Brain microvascular endothelial cell (primary cell): Measurements from ENCODE around the gene MERTK.
A peak's percentile ranks its signal among the peaks of the same experiment; 100 is the strongest.
"Not testable (repeated sequence)": the region's sequence is repeated elsewhere in the genome, so short reads cannot be mapped to it uniquely, and the experiment has no call there.

Source experiments
- DNase-seq: peaks from one replicate; pipeline ENCODE4 v3.0.0-alpha.2; 2020
- H3K27ac ChIP-seq: fragments of 250-450 bp; sonication (Bioruptor Pico); 2 replicates; pipeline ENCODE4 v1.5.1; 2020; ENCODE audit warnings: mild to moderate bottlenecking, moderate library complexity
- H3K27me3 ChIP-seq: fragments of 250-450 bp; sonication (Bioruptor Pico); replicated peaks from 2 replicates; pipeline ENCODE4 v1.5.1; 2020; ENCODE audit warnings: mild to moderate bottlenecking
- H3K36me3 ChIP-seq: fragments of 250-450 bp; sonication (Bioruptor Pico); replicated peaks from 2 replicates; pipeline ENCODE4 v1.5.1; 2020; ENCODE audit warnings: mild to moderate bottlenecking
- H3K4me3 ChIP-seq: 2 replicates; pipeline ENCODE4 v1.5.1; 2011; ENCODE audit warnings: low read depth, mild to moderate bottlenecking, control low read depth, low read length, moderate library complexity
- in situ Hi-C: cut with HindIII; loops from 2 replicates; pipeline ENCODE4 v1.10.0; 2017; ENCODE audit warnings: low sequenced_read_pairs, low pct_ligation_motif_present
- TF ChIP-seq, protein P1 (sequence below): IDR thresholded peaks from 2 replicates; pipeline ENCODE4 v1.5.1; 2011; ENCODE audit warnings: low read depth, mild to moderate bottlenecking, moderate library complexity, low read length, control low read depth, inconsistent platforms; ENCODE audit errors: missing control alignments

MERTK gene

GRCh38 chr2:112062894-112063293 is 164.5 kb downstream of the MERTK start:
- H3K36me3 ChIP-seq = peaks cover 50% of the 10 kb centered on the region
- TF ChIP-seq, protein P1, sequence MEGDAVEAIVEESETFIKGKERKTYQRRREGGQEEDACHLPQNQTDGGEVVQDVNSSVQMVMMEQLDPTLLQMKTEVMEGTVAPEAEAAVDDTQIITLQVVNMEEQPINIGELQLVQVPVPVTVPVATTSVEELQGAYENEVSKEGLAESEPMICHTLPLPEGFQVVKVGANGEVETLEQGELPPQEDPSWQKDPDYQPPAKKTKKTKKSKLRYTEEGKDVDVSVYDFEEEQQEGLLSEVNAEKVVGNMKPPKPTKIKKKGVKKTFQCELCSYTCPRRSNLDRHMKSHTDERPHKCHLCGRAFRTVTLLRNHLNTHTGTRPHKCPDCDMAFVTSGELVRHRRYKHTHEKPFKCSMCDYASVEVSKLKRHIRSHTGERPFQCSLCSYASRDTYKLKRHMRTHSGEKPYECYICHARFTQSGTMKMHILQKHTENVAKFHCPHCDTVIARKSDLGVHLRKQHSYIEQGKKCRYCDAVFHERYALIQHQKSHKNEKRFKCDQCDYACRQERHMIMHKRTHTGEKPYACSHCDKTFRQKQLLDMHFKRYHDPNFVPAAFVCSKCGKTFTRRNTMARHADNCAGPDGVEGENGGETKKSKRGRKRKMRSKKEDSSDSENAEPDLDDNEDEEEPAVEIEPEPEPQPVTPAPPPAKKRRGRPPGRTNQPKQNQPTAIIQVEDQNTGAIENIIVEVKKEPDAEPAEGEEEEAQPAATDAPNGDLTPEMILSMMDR = no peak
- H3K27ac ChIP-seq = no peak overlapping the region
- no peak overlapping the region for H3K4me3 ChIP-seq
- no peak for DNase-seq
- in situ Hi-C loops = no loop called here
- H3K27me3 ChIP-seq = no peaks in the 10 kb centered on the region

GRCh38 chr2:112065486-112065885 is 167.1 kb downstream of the MERTK start:
- in situ Hi-C loops = no loop called here
- Histone ChIP-seq H3K27ac (no peak overlapping the region), H3K4me3 (no peak overlapping the region), H3K36me3 (peaks cover 63% of the 10 kb centered on the region), H3K27me3 (no peaks in the 10 kb centered on the region)
- TF ChIP-seq, protein P1 = no peak
- DNase-seq = no peak

DNA sequence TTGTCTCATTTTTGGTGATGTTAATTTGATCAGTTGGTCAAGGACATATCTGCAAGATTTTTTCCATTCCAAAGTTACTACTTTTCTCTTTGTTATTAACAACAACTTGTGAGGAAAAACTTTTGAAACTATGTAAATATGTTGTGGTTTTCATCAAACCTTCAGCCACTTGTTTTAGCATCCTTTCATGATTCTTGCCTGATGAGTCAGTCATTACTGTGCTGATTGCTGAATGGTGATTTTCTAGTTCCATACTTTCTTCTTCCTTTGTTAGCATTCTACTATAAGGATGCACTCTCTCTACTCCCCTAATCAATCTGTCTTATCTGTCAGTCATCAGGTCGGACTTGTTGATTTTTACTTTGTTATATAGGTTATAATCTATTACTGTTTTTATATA is 167.6 kb downstream of the MERTK start:
- H3K27ac ChIP-seq = no peak overlapping the region
- H3K4me3 ChIP-seq = no peak overlapping the region
- in situ Hi-C loops = no loop called here
- peak; percentile 30 for DNase-seq
- H3K27me3 ChIP-seq = no peaks in the 10 kb centered on the region
- peaks cover 63% of the 10 kb centered on the region for H3K36me3 ChIP-seq
- TF ChIP-seq, protein P1 = no peak

DNA sequence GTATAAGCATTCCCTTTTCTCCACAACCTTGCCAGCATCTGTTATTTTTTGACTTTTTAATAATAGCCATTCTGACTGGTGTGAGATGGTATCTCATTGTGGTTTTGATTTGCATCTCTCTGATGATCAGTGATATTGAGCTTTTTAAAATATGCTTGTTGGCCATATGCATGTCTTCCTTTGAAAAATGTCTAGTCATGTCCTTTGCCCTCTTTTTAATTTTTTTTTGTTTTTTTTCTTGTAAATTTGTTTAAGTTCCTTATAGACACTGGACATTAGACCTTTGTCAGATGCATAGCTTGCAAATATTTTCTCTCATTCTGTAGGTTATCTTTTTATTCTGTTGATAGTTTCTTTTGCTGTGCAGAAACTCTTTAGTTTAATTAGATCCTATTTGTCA is 171.4 kb downstream of the MERTK start:
- H3K27ac ChIP-seq, in situ Hi-C loops, H3K4me3 ChIP-seq, H3K27me3 ChIP-seq, DNase-seq: not testable (repeated sequence)
- peaks cover 44% of the 10 kb centered on the region for H3K36me3 ChIP-seq

- in situ Hi-C loops = no loop called here
- peaks cover 36% of the 10 kb centered on the region for H3K36me3 ChIP-seq
- no peaks in the 10 kb centered on the region for H3K27me3 ChIP-seq
- TF ChIP-seq, protein P1 = no peak
- no peak overlapping the region for H3K4me3 ChIP-seq
- DNase-seq = no peak
- H3K27ac ChIP-seq = no peak overlapping the region
Measured at GRCh38 chr2:112073875-112074274, 175.5 kb downstream of the MERTK start.

DNA sequence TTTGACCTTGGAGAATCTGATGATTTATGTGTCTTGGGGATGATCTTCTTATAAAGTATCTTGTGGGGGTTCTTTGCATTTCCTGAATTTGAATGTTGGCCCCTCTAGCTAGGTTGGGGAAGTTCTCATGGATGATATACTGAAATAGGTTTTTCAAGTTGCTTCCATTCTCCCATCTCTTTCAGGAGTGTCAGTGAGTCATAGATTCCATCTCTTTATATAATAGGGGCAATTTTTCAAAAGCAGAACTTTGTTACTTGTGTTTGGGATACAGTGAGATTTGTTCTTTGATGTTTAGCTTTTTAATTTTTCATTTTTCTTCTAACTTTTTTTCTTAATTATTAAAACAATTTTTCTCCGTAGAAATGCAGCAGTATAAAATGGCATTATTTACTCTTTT is 176.1 kb downstream of the MERTK start:
- TF ChIP-seq, protein P1 = no peak
- Histone ChIP-seq H3K27ac (no peak overlapping the region), H3K36me3 (peaks cover 36% of the 10 kb centered on the region), H3K27me3 (no peaks in the 10 kb centered on the region), H3K4me3 (no peak overlapping the region)
- DNase-seq = no peak
- in situ Hi-C loops = no loop called here
